Effector memory CD4-positive, alpha-beta T cell (primary cell): Measurements from ENCODE around the gene ITGB1BP1.
"Not testable (repeated sequence)": the region's sequence is repeated elsewhere in the genome, so short reads cannot be mapped to it uniquely, and the experiment has no call there.

ENCODE experiments used
- DNase-seq, 3 donors: peaks; one replicate each; pipeline ENCODE4 v3.0.0-alpha.2; 2020
- H3K27ac ChIP-seq: 2 replicates; pipeline ENCODE4 v1.7.0; 2013; ENCODE audit warnings: mild to moderate bottlenecking, low read length, moderate library complexity; ENCODE audit not compliant: insufficient read depth, poor library complexity, severe bottlenecking
- H3K27me3 ChIP-seq: replicated peaks from 2 replicates; pipeline ENCODE4 v1.7.0; 2013; ENCODE audit warnings: mild to moderate bottlenecking, low read length; ENCODE audit not compliant: insufficient read depth, control insufficient read depth, poor library complexity, severe bottlenecking
- H3K36me3 ChIP-seq: 2 replicates; pipeline ENCODE4 v1.7.0; 2013; ENCODE audit warnings: mild to moderate bottlenecking, low read length, moderate library complexity; ENCODE audit not compliant: control insufficient read depth, insufficient read depth
- H3K4me1 ChIP-seq: 2 replicates; pipeline ENCODE4 v1.7.0; 2013; ENCODE audit warnings: low read length, mild to moderate bottlenecking; ENCODE audit not compliant: control insufficient read depth, insufficient read depth, poor library complexity, severe bottlenecking
- H3K4me3 ChIP-seq: 2 replicates; pipeline ENCODE4 v1.7.0; 2013; ENCODE audit warnings: low read length, low read depth, mild to moderate bottlenecking; ENCODE audit not compliant: insufficient read depth, poor library complexity, severe bottlenecking
- H3K9me3 ChIP-seq: 2 replicates; pipeline ENCODE4 v1.7.0; 2013; ENCODE audit warnings: mild to moderate bottlenecking, low read length, moderate library complexity; ENCODE audit not compliant: control insufficient read depth

The ITGB1BP1 gene

DNA sequence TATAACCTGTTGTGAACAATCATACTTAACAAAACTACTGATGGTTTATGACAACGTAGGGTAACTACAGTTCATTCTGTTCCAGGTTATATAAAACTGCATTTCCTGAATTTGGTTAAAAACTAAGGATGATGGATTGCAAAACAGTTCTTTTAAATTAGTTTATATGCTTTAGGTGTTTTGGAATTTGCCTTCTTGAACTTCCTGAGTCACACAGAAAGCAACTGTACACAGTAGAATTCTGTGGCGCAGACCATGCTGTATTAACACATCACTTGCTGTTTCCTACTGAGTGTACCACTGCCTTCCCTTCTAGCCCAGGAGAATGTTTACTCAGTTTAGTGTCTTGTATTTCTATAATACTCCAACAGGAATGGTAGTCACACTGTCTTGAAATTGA is 19.4 kb downstream of the ITGB1BP1 start:
- Histone ChIP-seq H3K4me1 (peaks cover 3% of the 10 kb centered on the region), H3K27me3 (no peaks in the 10 kb centered on the region), H3K4me3 (no peak overlapping the region), H3K9me3 (no peaks in the 10 kb centered on the region), H3K27ac (no peak overlapping the region), H3K36me3 (peaks cover 15% of the 10 kb centered on the region)
- DNase-seq, result no peak

DNA sequence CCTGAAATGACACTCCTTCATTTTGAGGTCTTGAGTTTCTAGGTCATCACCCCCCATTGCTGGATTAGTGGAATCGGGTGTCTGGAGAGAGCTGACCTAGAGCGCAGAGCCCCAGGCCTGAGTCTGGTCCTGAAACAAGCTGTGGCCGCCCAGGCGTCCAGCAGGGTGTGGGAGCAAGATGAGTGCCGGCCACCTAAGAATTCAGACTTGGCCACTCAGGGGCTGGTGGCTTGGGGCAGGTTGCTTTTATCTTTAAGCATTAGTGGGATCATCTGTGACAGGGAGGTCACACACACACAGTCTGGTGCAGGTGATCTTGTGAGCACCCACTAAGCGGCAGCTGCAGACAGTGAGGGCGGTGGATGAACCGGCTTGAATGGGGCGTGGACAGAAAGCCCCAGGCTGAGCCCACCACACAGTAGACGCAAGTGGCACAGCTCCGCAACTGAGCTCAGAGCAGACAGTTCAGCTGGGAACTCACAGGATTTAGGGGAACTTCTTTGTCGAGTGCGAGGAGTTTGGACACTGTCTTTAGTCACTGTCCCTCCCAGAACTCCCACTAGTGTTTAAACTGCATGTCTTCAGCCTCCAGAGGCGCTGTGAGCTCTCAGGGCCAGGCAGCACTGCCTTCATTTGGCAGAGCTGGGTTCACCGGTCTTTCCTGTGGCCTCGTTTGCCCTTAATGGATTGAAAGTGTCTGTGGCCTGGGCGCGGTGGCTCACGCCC is 21.5 kb downstream of the ITGB1BP1 start:
- Histone ChIP-seq H3K27me3 (no peaks in the 10 kb centered on the region), H3K4me3 (no peak overlapping the region), H3K27ac (no peak overlapping the region), H3K9me3 (no peaks in the 10 kb centered on the region), H3K4me1 (peaks cover 3% of the 10 kb centered on the region), H3K36me3 (peaks cover under 1% of the 10 kb centered on the region)
- no peak for DNase-seq

- Histone ChIP-seq H3K4me3 (no peak overlapping the region), H3K4me1 (peaks cover 3% of the 10 kb centered on the region), H3K9me3 (no peaks in the 10 kb centered on the region), H3K27me3 (no peaks in the 10 kb centered on the region), H3K36me3 (no peaks in the 10 kb centered on the region), H3K27ac (no peak overlapping the region)
- no peak for DNase-seq
Observed at GRCh38 chr2:9401059-9401547, 22.2 kb downstream of the ITGB1BP1 start.

DNA sequence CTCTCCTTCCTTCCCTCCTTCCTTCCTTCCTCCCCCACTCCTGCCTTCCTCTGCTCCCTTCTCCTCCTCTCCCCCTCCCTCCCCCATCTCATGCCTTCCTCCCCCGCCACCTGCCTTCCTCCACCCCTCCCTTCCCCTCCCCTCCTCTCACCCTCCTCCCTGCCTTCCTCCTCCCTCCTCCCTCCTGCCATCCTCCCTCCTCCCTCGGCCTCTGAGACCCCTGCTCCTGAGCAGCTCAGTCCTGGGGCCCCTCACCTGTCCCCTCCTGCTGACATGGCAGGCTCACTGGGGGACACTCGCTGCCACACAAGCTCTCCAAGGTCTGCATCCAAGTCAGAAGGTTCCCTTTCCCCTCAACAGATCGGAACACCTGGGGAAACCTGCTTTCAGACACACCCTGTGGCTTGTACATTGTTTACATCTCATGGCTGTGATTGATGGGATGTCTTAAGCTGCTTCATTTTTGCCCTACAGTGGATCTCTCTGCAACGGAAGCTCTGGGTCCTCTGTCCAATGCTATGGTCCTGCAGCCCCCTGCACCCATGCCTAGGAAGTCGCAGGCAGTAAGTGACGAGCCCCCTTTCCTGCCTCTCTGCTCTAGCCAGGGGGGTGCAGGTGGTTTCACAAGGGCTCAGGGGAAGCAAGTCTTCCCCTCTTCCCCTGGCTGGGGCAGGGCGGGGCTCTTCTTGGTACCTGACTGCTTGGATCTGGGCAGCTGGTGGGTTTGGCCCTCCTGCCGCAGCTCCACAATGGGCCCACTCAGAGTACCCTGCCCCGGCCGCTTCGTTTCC is 22.9 kb downstream of the ITGB1BP1 start:
- no peak overlapping the region for H3K4me3 ChIP-seq
- no peaks in the 10 kb centered on the region for H3K36me3 ChIP-seq
- H3K27me3 ChIP-seq, result no peaks in the 10 kb centered on the region
- no peaks in the 10 kb centered on the region for H3K9me3 ChIP-seq
- no peak for DNase-seq
- H3K27ac ChIP-seq, result no peak overlapping the region
- H3K4me1 ChIP-seq, result peaks cover 3% of the 10 kb centered on the region

- Histone ChIP-seq H3K27ac (no peak overlapping the region), H3K4me3 (no peak overlapping the region), H3K36me3 (no peaks in the 10 kb centered on the region), H3K27me3 (no peaks in the 10 kb centered on the region), H3K4me1 (peaks cover 3% of the 10 kb centered on the region), H3K9me3 (no peaks in the 10 kb centered on the region)
- no peak for DNase-seq
Observed at GRCh38 chr2:9398881-9399780, 24.2 kb downstream of the ITGB1BP1 start.

DNA sequence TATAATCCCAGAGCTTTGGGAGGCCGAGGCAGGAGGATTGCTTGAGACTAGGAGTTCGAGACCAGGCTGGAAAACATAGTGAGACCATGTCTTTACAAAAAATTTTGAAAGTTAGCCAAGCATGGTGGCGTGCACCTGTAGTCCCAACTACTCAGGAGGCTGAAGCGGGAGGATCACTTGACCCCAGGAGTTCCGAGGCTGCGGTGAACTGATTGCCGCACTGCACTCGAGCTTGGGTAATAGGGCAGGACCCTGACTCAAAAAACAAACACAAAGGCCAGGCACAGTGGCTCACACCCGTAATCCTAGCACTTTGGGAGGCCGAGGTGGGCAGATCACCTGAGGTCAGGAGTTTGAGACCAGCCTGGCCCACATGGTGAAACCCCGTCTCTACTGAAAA is 25.1 kb downstream of the ITGB1BP1 start:
- not testable (repeated sequence) for DNase-seq, H3K27ac ChIP-seq, H3K27me3 ChIP-seq, H3K4me1 ChIP-seq, H3K9me3 ChIP-seq, H3K4me3 ChIP-seq, H3K36me3 ChIP-seq

- peaks cover 3% of the 10 kb centered on the region for H3K4me1 ChIP-seq
- no peak overlapping the region for H3K27ac ChIP-seq
- H3K9me3 ChIP-seq, result no peaks in the 10 kb centered on the region
- no peaks in the 10 kb centered on the region for H3K36me3 ChIP-seq
- H3K4me3 ChIP-seq, result no peak overlapping the region
- no peak for DNase-seq
- no peaks in the 10 kb centered on the region for H3K27me3 ChIP-seq
Observed at GRCh38 chr2:9397201-9397600, 26.1 kb downstream of the ITGB1BP1 start.

DNA sequence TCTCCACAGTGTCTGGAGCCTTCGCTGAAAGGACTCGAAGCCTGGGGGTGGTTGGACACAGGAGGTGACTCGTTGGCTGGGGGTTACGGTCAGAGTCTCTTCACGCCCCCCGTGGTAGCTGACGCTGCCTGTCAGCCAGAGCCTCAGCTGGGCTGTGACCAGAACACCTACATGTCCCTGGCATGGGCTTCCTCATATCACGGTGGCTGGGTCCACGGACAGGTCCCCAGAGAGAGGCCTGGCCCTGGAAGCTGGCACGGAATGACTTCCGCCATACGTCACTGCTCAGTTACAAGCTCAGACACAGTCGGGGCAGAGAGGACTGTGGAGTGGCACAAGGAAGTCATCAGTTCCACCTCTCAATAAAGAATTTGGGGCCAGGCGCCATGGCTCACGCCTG is 28.5 kb downstream of the ITGB1BP1 start:
- DNase-seq, result no peak
- Histone ChIP-seq H3K27ac (no peak overlapping the region), H3K27me3 (no peaks in the 10 kb centered on the region), H3K4me3 (no peak overlapping the region), H3K36me3 (no peaks in the 10 kb centered on the region), H3K4me1 (no peaks in the 10 kb centered on the region), H3K9me3 (no peaks in the 10 kb centered on the region)

- H3K36me3 ChIP-seq, result no peaks in the 10 kb centered on the region
- no peak for DNase-seq
- no peak overlapping the region for H3K27ac ChIP-seq
Observed at GRCh38 chr2:9392898-9393765, 30.2 kb downstream of the ITGB1BP1 start.

More at GRCh38 chr2:9392898-9393765, 30.2 kb downstream of the ITGB1BP1 start:
- Histone ChIP-seq H3K9me3 (no peaks in the 10 kb centered on the region), H3K4me3 (no peak overlapping the region), H3K4me1 (no peaks in the 10 kb centered on the region), H3K27me3 (no peaks in the 10 kb centered on the region)
